Mucosa of gallbladder (tissue), 1 donor: Measurements from ENCODE around the gene SIPA1. TPM values are rescaled to one million over a fixed set of nuclear protein-coding genes. Genes with fewer than 3 reads are reported as not detected.

ENCODE experiments used
- total RNA-seq: library from RNA; stranded (reverse); gene quantifications from one replicate; pipeline ENCODE4 v1.2.1, GENCODE V29; 2021
- donor health status: DM: no; HTN: no; CAD: no.

Gene SIPA1
- total RNA-seq, 1 donor from 2014 or later: 74.7 TPM

Other genes starting within 250 kb of the SIPA1 start
- 1,012 TPM for gene NEAT1, start 215.3 kb upstream of the SIPA1 start, total RNA-seq
- 9,267 TPM for gene MALAT1, start 139.1 kb upstream of the SIPA1 start, total RNA-seq
- gene SCYL1, start 113.0 kb upstream of the SIPA1 start, total RNA-seq: 90.1 TPM
- gene LTBP3, start 79.7 kb upstream of the SIPA1 start, total RNA-seq: 257 TPM
- gene ZNRD2, start 67.6 kb upstream of the SIPA1 start, total RNA-seq: 30.0 TPM
- 68.2 TPM for gene FAM89B, start 65.6 kb upstream of the SIPA1 start, total RNA-seq
- gene EHBP1L1, start 62.0 kb upstream of the SIPA1 start, total RNA-seq: 128 TPM
- gene KCNK7, start 42.3 kb upstream of the SIPA1 start, total RNA-seq: 1.1 TPM
- gene MAP3K11, start 23.9 kb upstream of the SIPA1 start, total RNA-seq: 85.6 TPM
- 52.5 TPM for gene PCNX3, start 22.3 kb upstream of the SIPA1 start, total RNA-seq
- 84.2 TPM for gene RELA, start 24.8 kb downstream of the SIPA1 start, total RNA-seq
- gene KAT5, start 74.2 kb downstream of the SIPA1 start, total RNA-seq: 74.7 TPM
- gene RNASEH2C, start 82.7 kb downstream of the SIPA1 start, total RNA-seq: 99.2 TPM
- 22.2 TPM for gene AP5B1, start 142.9 kb downstream of the SIPA1 start, total RNA-seq
- gene OVOL1, start 149.0 kb downstream of the SIPA1 start, total RNA-seq: 3.5 TPM
- 1.4 TPM for gene SNX32, start 195.9 kb downstream of the SIPA1 start, total RNA-seq
- gene CFL1, start 220.1 kb downstream of the SIPA1 start, total RNA-seq: 692 TPM
- gene MUS81, start 222.3 kb downstream of the SIPA1 start, total RNA-seq: 63.1 TPM
- gene EFEMP2, start 234.7 kb downstream of the SIPA1 start, total RNA-seq: 86.5 TPM
- 2.7 TPM for gene CTSW, start 241.7 kb downstream of the SIPA1 start, total RNA-seq